GM23248 (cell line): ENCODE data around the gene ABCF1.

Experiments
- EZH2 ChIP-seq: fragments of 200-600 bp; sonication (generic); IDR thresholded peaks from 2 replicates; pipeline ENCODE4 v1.6.1; 2018; ENCODE audit warnings: antibody characterized with exemption, mild to moderate bottlenecking; ENCODE audit not compliant: insufficient read depth, poor library complexity, severe bottlenecking
- EZH2phosphoT487 ChIP-seq: fragments of 200-600 bp; sonication (generic); IDR thresholded peaks from 2 replicates; pipeline ENCODE4 v1.6.1; 2018; ENCODE audit warnings: antibody characterized with exemption, moderate library complexity, mild to moderate bottlenecking, low read depth; ENCODE audit not compliant: insufficient read depth

DNA sequence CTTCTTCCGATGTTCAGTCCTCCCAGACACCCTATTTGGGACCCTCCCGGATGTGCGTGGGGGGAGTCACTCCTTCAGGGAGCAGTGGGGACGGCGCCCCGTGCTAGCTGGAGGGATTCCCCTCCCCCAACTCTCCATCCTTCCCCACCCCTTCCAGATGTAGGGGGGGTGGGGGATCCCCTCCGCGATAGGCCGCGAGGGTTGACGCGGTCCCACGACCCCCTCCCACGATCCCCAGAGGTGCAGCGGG, 15.5 kb upstream of the ABCF1 start:
- no peak for TF ChIP-seq EZH2phosphoT487
- no peak for TF ChIP-seq EZH2
